ENCODE measurements around the gene MAML2. TPM values are rescaled to one million over a fixed set of nuclear protein-coding genes. Genes with fewer than 3 reads are reported as not detected.
A peak's percentile ranks its signal among the peaks of the same experiment; 100 is the strongest.

The MAML2 gene
- total RNA-seq, 1 experiment from 2014 or later, result 22.7 TPM

DNA sequence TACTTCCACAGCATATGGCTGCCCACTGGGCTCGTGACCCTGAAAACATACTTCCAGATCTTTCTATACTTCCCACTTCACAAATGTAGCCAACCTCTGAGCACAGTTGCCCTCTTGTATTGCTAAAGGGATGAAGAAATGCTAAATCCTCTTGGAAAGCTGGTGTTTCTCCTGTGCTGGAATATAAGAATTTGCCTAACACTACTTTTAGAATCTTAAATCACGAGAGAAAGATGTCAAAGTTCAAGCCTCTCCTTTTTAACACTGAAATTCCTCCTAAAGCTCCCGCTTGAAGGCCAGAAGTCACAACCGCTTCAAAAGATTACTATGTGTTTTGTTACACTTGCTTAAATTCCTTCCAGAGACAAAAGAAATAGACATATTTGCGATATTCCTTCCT lies 21.9 kb downstream of the MAML2 start:
- no TSS peak for BruUV-seq (replicated peaks)
- no peaks in the 10 kb centered on the region for H3K27me3 Mint-ChIP-seq (ENCODE audit: unreplicated experiment)
- peaks cover 7% of the 10 kb centered on the region for H3K36me3 Mint-ChIP-seq (ENCODE audit: insufficient read depth, unreplicated experiment)
- no peak for DNase-seq
- TF ChIP-seq CTCF (IDR thresholded peaks at IDR 0.05; ENCODE audit: unreplicated experiment), result no peak
- H3K4me3 Mint-ChIP-seq (ENCODE audit: low read depth, unreplicated experiment), result no peak overlapping the region
- intact Hi-C loops (cut with micrococcal nuclease; ENCODE audit: unreplicated experiment), result no loop called here
- no peak overlapping the region for H3K27ac Mint-ChIP-seq (ENCODE audit: unreplicated experiment)
- CTCF ChIA-PET, result no interaction called here
- peaks cover 63% of the 10 kb centered on the region for H3K4me1 Mint-ChIP-seq (ENCODE audit: low read depth, unreplicated experiment)
- H3K9me3 Mint-ChIP-seq (ENCODE audit: low read depth, unreplicated experiment), result no peaks in the 10 kb centered on the region

DNA sequence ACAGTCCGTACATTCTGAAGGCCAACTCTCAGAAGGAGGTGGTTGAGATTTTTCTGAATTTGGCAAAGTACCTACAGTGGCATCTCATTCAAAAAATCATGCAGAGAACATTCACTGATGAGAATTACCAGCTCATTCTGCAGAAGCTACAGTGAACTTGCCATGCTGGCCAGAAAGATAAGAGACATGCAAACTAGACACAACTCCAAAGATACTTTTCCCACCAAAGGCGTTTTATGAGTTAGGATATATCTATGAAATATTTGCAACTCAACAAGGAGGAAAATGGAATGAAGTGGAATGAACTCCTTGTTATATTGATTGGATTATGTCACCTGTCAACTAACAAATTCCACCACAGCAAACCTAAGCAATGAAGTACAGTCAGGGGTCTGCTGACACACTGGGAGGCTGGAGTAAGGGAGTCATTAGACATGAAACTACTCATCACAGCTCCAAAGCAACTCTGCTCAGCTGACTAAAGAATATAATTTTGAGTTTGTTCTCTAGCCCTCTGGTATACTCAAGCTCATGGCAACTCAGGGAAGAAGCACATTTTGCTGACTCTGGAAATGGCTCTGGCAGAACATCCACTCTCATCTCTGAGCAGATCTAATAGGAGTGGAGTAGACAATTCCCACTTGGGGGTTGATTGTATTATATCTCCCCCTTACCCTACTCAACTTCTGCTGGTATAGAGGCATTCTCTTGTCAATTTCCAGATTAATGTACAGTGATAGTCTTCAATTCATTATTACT lies 22.9 kb downstream of the MAML2 start:
- intact Hi-C loops (cut with micrococcal nuclease; ENCODE audit: unreplicated experiment), result no loop called here
- no peak for TF ChIP-seq CTCF (IDR thresholded peaks at IDR 0.05; ENCODE audit: unreplicated experiment)
- H3K27me3 Mint-ChIP-seq (ENCODE audit: unreplicated experiment), result no peaks in the 10 kb centered on the region
- H3K4me1 Mint-ChIP-seq (ENCODE audit: low read depth, unreplicated experiment), result peaks cover 64% of the 10 kb centered on the region
- peaks cover 11% of the 10 kb centered on the region for H3K36me3 Mint-ChIP-seq (ENCODE audit: insufficient read depth, unreplicated experiment)
- H3K9me3 Mint-ChIP-seq (ENCODE audit: low read depth, unreplicated experiment), result no peaks in the 10 kb centered on the region
- DNase-seq, result no peak
- CTCF ChIA-PET, result interaction anchor here (0.6 kb wide), 1 partner anchor 32 kb away, joined by 3 read pairs; no protein-coding TSS in a partner anchor
- H3K4me3 Mint-ChIP-seq (ENCODE audit: low read depth, unreplicated experiment), result no peak overlapping the region
- BruUV-seq (replicated peaks), result no TSS peak
- peak overlapping the region; percentile 58 for H3K27ac Mint-ChIP-seq (ENCODE audit: unreplicated experiment)

- peaks cover 19% of the 10 kb centered on the region for H3K36me3 Mint-ChIP-seq (ENCODE audit: insufficient read depth, unreplicated experiment)
- CTCF ChIA-PET, result no interaction called here
- no TSS peak for BruUV-seq (replicated peaks)
- no peaks in the 10 kb centered on the region for H3K9me3 Mint-ChIP-seq (ENCODE audit: low read depth, unreplicated experiment)
- no peak for DNase-seq
- intact Hi-C loops (cut with micrococcal nuclease; ENCODE audit: unreplicated experiment), result no loop called here
- no peak for TF ChIP-seq CTCF (IDR thresholded peaks at IDR 0.05; ENCODE audit: unreplicated experiment)
- H3K27ac Mint-ChIP-seq (ENCODE audit: unreplicated experiment), result no peak overlapping the region
- no peaks in the 10 kb centered on the region for H3K27me3 Mint-ChIP-seq (ENCODE audit: unreplicated experiment)
- H3K4me1 Mint-ChIP-seq (ENCODE audit: low read depth, unreplicated experiment), result peaks cover 76% of the 10 kb centered on the region
- no peak overlapping the region for H3K4me3 Mint-ChIP-seq (ENCODE audit: low read depth, unreplicated experiment)
Observed at GRCh38 chr11:96318850-96319249, 24.1 kb downstream of the MAML2 start.

GRCh38 chr11:96318399-96318798 lies 24.6 kb downstream of the MAML2 start:
- Mint-ChIP-seq H3K27ac (ENCODE audit: unreplicated experiment) (no peak overlapping the region), H3K36me3 (ENCODE audit: insufficient read depth, unreplicated experiment) (peaks cover 22% of the 10 kb centered on the region), H3K27me3 (ENCODE audit: unreplicated experiment) (no peaks in the 10 kb centered on the region), H3K4me3 (ENCODE audit: low read depth, unreplicated experiment) (no peak overlapping the region), H3K9me3 (ENCODE audit: low read depth, unreplicated experiment) (no peaks in the 10 kb centered on the region), H3K4me1 (ENCODE audit: low read depth, unreplicated experiment) (peaks cover 76% of the 10 kb centered on the region)
- no peak for TF ChIP-seq CTCF (IDR thresholded peaks at IDR 0.05; ENCODE audit: unreplicated experiment)
- CTCF ChIA-PET, result no interaction called here
- BruUV-seq (replicated peaks), result no TSS peak
- no peak for DNase-seq
- intact Hi-C loops (cut with micrococcal nuclease; ENCODE audit: unreplicated experiment), result no loop called here

Measured in Calu3 (cell line).